NCI-H82 treated with DMSO at 0.1 percent for 48 hours (cell line): ENCODE results near the gene ACOXL.

Experiments used
- DNase-seq: peaks from one replicate; lab custom pipeline; 2025; ENCODE audit not compliant: unreplicated experiment; lab: John Stamatoyannopoulos, UW

Gene ACOXL

GRCh38 chr2:111148225-111148873 lies 416.0 kb downstream of the ACOXL start:
- no peak for DNase-seq

GRCh38 chr2:111148925-111149324 lies 416.6 kb downstream of the ACOXL start:
- no peak for DNase-seq

- no peak for DNase-seq
Measured at GRCh38 chr2:111149882-111150455, 417.6 kb downstream of the ACOXL start.

GRCh38 chr2:111154758-111155157 lies 422.4 kb downstream of the ACOXL start:
- DNase-seq = no peak

- DNase-seq = no peak
Measured at GRCh38 chr2:111155610-111156009, 423.2 kb downstream of the ACOXL start.

- DNase-seq = no peak
Measured at GRCh38 chr2:111156529-111156928, 424.2 kb downstream of the ACOXL start.

GRCh38 chr2:111157071-111157661 lies 424.8 kb downstream of the ACOXL start:
- no peak for DNase-seq

- no peak for DNase-seq
Measured at GRCh38 chr2:111157798-111158197, 425.4 kb downstream of the ACOXL start.

- no peak for DNase-seq
Measured at GRCh38 chr2:111159641-111160040, 427.3 kb downstream of the ACOXL start.

GRCh38 chr2:111160758-111161157 lies 428.4 kb downstream of the ACOXL start:
- no peak for DNase-seq

- DNase-seq = no peak
Measured at GRCh38 chr2:111161971-111162370, 429.6 kb downstream of the ACOXL start.

GRCh38 chr2:111162718-111163331 lies 430.5 kb downstream of the ACOXL start:
- DNase-seq = no peak

- DNase-seq = no peak
Measured at GRCh38 chr2:111164078-111164477, 431.7 kb downstream of the ACOXL start.

GRCh38 chr2:111165084-111165483 lies 432.7 kb downstream of the ACOXL start:
- DNase-seq = no peak

- no peak for DNase-seq
Measured at GRCh38 chr2:111166115-111166514, 433.7 kb downstream of the ACOXL start.

- no peak for DNase-seq
Measured at GRCh38 chr2:111167076-111167862, 434.9 kb downstream of the ACOXL start.

GRCh38 chr2:111167863-111168162 lies 435.4 kb downstream of the ACOXL start:
- no peak for DNase-seq
